GM18511 (cell line): ENCODE results near the gene TJAP1.
A peak's percentile ranks its signal among the peaks of the same experiment; 100 is the strongest.
"Not testable (repeated sequence)": the region's sequence is repeated elsewhere in the genome, so short reads cannot be mapped to it uniquely, and the experiment has no call there.

Source experiments
- ATAC-seq: cut with Tn5 transposase; IDR thresholded peaks from one replicate; pipeline ENCODE4 v1.9.1; 2021; ENCODE audit warnings: mild to moderate bottlenecking, moderate library complexity; ENCODE audit not compliant: unreplicated experiment

The TJAP1 gene

DNA sequence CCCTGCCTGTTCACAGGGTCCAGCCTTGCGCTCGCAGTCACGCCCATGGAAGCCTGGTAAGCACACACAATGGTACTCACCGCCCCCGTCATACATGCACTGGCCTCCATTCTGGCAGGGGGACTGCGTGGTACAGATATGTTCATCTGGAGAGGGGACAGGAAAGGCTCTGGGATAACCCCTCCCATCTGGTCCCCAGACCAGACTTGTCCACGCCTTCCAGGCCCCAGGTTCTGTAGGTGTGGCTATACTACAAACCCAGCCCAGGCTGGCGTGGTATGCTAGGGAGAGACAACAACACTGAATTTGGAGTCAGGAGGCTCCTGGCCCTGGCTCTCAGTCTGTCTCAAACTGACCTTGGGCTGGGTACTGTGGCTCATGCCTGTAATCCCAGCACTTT is 25.4 kb upstream of the TJAP1 start:
- ATAC-seq: no peak

DNA sequence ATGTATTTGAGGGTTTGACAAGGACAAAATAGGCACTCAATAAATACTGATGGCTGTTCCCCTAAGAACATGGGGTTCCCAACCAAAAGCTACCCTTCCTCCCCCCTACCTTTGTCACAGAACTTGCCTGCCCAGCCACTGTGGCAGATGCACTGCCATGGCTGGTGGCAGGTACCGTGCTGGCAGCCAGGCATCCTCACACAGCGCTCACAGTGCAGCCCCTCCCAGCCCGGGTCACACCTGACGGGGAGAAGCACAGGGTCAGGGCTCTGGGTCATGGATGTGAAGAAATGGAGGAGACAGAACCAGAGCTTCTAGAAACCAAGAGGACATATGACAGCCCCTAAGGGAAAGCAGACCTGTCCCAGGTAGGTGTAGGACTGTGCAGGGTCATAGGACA is 24.5 kb upstream of the TJAP1 start:
- no peak for ATAC-seq

DNA sequence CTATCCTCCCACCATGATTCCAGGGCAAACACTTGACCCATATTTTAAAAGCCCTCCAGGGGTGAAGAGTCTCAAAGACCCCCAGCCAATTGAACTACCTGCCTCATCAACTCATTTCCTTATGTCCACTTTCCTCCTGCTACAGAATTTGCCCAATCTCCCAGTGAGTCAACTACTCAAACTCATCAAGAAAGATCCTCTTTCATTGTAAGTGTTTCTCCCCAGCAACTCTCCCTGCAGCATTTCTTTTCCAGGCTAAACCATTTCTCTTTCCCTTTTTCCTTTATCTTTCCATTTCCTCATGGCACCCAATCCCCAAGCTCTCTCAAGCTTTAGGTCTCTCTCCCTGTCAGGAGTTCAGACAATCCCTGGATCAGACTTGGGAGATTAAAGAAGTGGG is 23.5 kb upstream of the TJAP1 start:
- no peak for ATAC-seq

DNA sequence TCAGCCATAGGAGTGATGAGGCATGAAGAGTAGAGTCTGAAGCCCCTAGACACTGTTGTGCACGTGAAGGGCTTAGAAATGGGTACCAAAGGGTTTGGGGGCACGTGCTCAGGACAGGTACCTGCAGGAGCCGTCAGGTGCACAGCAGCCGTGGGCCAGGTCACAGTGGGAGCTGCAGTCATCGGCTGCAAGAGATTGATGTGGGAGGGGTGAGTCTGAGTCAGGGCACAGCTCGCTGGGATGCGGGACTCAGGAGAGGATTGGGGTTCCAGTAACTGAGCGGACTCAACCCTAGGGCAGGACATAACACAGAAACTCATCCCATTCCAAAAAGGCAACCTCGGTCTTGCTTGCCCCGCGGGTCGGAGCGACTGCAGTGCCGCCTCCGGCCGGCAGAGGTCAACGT is 23.1 kb upstream of the TJAP1 start:
- ATAC-seq: peak; percentile 66

DNA sequence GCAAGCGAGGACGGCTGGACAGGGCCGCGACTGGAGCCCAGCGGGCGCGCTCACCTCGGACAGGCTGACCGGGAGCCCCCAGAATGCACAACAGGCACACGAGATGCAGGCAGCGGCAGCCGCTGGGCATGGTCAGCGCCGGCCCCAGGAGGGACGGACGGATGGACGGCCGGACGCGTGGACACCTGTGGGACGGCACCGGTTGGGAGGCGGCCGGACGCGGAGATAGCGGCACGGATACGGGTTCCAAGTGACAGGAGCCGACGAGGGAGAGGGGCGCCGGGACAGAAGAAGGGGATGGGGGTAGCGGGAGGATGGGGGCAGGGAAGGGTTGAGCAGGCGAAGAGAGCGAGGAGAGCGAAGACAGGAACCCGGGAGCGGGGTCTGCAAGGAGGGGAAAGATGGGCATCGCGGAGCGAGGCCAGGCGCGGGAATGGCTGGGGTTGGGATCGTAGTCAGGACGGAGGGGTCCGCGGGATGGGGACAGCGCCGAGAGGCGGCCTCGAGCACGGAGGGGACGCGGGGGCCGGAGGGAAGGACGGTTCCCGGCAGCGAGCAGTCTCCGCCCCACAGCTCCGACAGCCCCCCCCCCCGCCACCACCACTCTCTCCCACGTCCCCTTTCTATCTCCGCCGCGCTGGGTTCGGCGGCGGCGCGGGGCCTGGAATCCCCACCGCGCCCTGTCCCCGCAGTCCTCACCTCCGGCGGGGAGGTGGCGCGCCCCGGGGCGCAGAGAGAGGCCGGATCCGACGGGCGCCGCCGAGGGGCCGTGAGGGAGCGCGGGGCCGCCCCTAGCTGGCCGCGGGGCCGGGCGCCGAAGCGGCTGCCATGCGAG is 22.5 kb upstream of the TJAP1 start:
- no peak for ATAC-seq

DNA sequence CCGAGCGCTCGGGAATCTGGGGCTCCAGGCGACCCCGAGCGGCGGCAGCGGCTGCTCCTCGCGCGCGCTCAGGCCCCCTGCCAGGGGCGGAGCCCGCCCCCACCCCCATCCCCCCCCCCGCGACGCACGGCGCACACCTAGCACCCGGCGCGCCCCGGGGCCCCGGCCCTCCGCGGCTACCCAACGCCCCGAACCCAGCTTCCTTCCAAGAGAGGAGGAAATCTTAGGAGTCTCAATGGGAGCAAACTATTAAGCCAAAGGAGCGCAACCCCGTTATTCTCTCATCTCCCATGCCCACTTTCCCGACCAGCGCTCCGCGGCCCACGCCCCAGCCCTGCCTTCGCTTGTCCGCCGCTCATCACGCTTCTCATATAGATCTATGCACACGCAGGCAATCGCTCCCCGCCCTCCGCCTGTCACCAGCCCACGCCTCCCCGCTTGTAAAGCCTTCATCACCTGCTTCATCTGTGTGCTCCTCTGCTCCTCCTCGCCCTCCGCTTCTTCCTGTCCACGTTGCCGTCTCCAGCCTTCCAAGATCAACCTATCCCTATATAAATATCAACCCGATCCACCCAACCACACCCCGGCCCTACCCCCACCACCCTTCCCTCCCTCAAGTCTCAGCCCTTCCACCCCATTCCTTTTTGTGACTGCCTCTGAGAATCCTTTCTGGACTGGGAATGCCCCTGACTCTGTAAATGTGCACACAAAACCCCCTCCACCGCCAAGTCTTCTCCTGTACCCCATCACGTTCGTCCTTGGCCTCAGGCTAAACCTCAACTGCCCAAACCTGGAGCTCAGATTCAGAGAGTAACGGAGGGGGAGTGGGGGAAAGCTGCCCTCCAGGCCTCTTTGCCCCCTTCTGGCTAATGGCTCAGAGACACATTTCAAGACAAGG is 21.6 kb upstream of the TJAP1 start, which contains the start of gene DLK2:
Gene DLK2 (minus strand): TSS at position 18 of the 898 bp plus-strand sequence. CDS start 723 bp downstream, outside the sequence.
- no peak for ATAC-seq

DNA sequence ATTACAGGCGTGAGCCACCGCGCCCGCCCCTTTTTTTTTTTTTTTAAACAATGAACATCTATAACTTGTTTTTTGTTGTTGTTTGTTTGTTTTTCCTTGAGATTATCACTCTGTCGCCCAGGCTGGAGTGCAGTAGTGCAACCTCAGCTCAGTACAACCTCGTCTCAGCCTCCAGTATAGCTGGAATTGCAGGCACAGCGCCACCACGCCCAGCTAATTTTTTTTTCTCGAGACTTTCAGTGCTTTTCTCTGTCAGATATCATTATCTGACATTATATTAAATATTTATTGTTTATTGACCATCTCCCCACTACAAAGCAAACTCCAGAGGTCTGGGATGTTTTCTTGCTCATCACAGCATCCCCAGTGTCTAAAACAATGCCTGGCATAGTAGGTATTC is 19.7 kb upstream of the TJAP1 start:
- no peak for ATAC-seq

DNA sequence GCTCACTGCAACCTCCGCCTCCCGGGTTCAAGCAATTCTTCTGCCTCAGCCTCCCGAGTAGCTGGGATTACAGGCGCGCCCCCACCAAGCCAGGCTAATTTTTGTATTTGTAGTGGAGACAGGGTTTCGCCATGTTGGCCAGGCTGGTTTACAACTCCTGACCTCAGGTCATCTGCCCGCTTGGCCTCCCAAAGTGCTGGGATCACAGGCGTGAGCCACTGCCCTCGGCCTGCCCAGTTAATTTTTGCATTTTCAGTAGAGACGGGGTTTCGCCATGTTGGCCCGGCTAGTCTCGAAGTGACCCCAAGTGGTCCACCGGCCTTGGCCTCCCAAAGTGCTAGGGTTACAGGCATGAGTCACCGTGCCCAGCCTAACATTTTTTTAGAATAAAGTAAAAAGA is 19.2 kb upstream of the TJAP1 start:
- ATAC-seq: not testable (repeated sequence)

DNA sequence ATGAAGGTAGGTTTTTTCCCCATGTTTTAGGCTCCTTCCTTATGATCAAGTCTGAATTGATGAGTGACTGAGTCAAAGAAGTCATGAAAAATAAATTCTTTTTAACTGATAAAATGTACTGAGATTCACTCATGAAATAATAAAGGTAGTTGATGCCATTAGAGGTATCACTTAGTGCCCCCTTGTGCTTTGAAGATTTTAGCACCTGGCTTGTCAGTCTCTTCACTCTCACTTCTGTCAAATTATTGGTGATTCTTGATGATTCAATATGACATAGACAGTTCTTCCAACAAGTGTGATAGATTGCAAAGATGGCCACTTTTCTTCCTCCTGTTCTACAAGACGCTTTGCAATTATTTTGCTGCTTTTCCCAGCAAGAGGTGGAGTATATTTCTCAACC is 17.8 kb upstream of the TJAP1 start:
- no peak for ATAC-seq

DNA sequence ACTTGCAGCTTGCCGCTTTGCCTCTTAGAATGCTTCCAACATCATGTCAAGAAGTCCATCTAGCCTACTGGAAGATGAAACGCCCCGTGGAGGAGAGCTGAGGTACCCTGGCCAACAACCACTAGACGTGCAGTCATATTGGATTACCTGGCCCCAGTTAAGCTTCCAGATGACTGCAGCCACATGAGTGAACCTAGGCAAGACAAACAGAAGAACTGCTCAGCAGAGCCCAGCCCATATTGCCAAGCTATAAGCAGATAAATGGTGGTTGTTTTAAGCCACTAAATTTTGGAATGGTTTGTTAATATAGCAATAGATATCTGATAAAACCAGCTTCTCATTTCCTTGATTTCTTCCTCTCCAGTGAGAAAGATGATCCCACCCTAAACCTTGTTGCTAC is 17.3 kb upstream of the TJAP1 start:
- no peak for ATAC-seq

DNA sequence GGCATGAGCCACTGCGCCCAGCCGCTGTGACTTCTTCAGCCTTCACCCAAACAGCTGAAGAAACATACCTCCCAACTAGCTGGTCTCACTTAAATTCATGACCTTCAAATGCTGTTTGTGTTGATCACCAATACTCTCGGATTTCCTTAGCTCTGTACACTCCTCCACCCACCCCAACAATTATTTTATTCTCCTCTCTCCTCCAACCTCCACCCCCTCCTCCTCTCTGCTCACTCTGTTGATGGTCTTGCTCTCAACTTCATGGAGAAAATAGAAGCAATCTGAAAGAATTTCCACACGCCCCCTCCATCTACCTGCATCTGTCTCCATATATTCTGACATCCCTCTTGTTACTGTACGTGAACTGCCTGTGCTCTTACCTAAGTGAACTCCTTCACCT is 15.4 kb upstream of the TJAP1 start:
- no peak for ATAC-seq

DNA sequence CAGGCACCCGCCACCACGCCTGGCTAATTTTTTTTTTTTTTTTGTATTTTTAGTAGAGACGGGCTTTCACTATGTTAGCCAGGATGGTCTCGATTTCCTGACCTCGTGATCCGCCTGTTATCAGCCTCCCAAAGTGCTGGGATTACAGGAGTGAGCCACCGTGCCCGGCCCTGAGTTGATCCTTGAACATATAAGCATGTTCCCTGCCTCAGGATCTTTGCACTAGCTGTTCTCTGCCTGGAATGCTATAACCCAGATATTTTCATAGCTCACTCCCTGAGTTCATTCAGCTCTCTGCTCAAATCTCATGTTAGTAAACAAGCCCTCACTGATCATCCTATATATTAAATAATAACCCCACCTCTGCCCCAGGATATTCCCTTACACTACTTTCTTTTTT is 13.0 kb upstream of the TJAP1 start:
- ATAC-seq: no peak

DNA sequence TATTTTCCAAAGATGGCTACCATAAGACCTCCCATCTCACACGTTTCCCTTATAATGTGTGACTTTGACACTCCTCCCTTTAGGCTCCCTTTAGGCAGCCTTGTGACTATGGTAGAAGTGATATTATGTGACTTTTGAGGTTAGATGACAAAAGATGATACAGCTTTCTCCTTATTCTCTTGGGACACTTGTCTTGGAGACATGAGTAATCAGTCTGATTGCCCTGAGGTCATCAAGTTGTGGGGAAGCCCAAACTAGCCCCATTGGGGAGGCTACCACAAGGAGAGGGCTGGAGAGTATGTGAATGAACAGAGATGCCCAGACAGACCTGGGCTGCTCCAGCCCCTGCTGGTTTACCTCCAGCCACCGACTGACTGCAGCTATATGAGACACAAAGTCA is 11.4 kb upstream of the TJAP1 start:
- ATAC-seq: no peak

DNA sequence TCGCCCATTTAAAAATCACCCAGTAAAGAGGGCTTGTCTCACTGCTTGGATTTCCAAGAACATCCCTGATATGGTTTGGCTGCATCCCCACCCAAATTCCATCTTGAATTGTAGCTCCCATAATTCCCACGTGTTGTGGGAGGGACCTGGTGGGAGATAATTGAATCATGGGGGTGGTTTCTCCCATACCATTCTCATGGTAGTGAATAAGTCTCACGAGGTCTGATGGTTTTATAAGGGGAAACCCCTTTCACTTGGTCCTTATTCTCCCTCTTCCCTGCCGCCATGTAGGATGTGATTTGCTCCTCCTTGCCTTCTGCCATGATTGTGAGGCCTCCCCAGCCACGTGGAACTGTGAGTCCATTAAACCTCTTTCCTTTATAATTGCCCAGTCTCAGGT is 10.1 kb upstream of the TJAP1 start:
- not testable (repeated sequence) for ATAC-seq

DNA sequence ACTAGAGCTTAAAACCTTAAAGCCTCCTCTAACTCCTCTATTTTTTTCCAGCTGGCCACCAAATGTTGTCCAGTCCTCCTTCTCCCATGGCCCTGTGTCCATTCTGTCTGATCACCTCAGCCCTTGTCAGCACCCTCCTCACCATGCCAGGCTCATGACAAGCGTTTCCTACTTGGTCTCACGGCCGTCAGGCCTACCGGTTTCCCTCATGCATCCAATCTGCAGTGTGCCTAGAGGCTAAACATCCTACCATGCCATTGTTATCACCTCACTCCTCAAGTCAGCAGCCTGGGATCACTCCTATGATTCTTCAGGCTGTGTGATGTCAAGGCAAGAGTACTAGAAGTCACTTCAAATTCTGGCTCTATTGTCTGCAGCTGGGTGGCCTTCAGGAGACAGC is 9.6 kb upstream of the TJAP1 start:
- no peak for ATAC-seq

DNA sequence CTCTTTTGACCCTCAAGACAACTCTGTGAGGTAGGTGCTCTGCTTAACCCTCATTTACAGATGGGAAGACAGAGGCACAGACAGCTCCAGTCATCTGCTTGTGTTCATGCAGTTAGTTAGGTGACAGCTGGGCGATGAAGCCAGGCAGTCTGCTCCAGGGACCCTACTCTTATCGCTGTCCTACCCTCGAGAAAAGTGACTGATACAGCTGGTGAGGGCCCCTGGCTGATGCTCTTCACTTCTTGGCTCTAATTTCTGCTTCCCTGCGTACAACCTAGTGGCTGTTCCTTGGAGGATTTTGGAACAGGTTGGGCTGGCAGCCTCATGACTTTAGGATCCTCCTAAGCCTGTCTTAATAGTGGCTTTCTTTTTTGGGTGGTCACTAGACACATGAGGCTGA is 9.1 kb upstream of the TJAP1 start:
- no peak for ATAC-seq

DNA sequence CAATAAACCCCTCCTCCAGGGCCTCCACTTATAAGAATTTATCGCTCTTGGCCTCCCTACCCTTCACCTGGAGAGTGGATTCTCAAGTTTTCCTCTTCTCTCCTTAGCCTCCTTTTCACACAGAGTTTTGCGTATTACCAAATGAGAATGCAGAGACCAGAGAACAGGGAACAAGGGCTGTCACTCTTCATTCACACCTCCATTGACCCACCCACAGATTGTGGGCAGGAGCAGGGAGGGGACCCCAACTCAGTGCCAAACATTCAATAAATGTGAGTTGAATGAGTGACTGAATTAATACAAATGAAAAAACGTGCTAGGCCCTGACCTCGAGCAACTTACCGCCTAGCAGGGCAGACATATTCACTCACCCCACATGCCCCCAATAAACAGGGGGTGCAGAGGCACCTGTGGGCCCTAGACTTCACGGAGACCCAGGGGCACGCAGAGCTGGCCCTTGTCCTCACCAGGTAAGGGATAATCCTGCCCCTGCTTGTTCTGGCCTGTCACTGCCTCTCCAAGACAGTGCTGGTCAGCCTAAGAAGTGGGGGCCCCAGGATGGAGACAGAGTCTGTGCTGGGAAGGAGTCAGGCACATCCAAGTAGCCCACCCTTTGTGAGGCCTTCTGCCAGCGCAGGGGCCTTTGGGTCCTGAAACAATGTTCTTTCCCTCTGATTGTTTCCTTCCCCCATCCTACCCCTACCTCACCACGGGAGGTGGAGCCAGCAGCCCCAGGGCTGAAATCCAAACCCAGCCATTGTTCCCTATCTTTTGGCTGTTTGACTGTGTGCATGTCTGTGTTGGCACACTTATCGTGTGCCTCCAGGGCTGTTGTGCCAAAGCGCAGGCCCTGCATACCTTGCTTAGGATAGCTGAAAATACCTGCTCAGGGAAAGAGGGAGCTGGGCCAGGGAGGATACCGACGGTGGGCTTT is 8.4 kb upstream of the TJAP1 start:
- ATAC-seq: no peak

DNA sequence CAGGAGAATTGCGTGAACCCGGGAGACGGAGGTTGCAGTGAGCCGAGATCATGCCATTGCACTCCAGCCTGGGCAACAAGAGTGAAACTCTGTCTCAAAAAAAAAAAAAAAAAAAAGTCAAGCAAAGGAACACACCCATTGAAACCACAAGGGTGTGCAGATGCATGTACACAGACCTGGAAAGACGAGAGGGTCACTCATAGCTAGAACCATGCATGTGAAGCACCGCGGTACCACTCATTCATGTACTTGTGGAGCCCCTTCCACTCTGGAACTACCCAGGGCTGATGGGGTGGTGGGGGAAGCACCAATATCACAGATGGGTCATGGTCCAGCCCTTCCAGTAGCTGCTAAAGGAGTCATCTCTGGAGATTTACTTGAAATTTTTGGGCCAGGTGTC is 7.4 kb upstream of the TJAP1 start:
- ATAC-seq: no peak

DNA sequence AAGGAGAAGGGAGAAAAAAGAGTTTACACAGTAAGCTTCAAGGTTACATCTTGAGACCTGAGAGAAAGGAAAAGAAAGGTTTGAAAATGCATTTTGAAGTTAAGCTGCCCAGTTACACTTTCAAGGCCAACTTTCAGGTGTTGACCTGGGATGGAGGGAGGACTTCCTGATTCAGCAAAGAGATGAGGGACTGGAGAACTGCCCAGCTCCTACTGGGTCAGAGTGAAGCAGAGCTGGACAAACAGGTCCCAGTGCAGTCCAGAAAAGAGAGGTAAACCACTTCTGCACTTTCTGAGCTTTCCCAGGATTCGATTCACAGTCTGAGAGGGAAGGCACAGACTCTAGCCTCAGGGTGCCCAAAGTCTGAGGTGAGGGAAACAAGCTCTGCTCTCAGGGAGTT is 6.0 kb upstream of the TJAP1 start:
- no peak for ATAC-seq

DNA sequence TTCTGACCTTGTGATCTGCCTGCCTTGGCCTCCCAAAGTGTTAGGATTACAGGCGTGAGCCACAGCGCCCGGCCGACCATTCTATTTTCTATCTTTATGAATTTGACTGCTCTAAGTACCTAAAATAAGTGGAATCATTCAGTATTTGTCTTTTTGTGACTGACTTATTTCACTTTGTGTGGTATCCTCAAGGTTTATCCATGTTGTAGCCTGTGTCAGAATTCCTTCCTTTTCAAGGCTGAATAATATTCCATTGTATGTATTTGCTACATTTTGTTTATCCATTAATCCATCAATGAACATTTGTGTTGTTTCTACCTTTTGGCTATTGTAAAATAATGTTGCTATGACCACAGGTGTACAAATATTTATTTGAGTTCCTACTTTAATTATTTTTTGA is 4.9 kb upstream of the TJAP1 start:
- ATAC-seq: no peak

DNA sequence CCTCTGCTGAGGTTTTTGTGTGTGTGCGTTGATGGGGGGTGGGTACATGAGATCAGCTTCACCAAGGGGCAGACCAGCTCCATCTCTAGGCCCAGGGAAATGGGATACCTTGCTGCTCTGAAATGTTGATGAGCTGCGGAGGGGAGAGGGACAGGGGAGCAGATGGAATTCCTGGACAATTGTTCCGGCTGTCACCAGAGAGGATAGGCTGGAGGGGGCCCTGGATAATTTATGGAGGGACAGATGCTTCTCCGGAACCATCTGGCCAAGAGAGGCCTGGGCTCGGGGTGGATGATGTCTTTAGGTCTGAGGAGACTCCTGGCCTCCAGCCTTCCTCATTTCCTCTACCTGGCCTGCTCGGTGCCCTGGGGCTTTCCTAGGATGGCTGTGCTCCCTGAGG is 1.9 kb upstream of the TJAP1 start:
- no peak for ATAC-seq
